H1 (cell line): ENCODE measurements around the gene ZNF521. TPM values are rescaled to one million over a fixed set of nuclear protein-coding genes. Genes with fewer than 3 reads are reported as not detected.

Source experiments
- CTCF ChIA-PET: fragments of 300-600 bp; sonication (Branson Sonifier 250); formaldehyde crosslinking; loops from one replicate; lab custom pipeline; 2021; ENCODE audit not compliant: partially characterized antibody; lab: Charles Lee
- POLR2A ChIA-PET: fragments of 300-600 bp; sonication (Branson Sonifier 250); formaldehyde crosslinking; loops from one replicate; lab custom pipeline; 2021; ENCODE audit warnings: inconsistent platforms; ENCODE audit not compliant: partially characterized antibody; lab: Charles Lee
- DNase-seq, 2 experiments: peaks; one replicate each; pipeline versions ENCODE4 v3.0.0 to v3.0.0-alpha.2; 2010 to 2022; ENCODE audit warnings: low spot score in 2 of 2, low read depth in 1 of 2, mixed read lengths in 1 of 2
- FAIRE-seq: peaks from 2 replicates; lab custom pipeline; 2011; peaks lifted over from hg19 to GRCh38; lab: Jason Lieb, UNC
- H2AFZ ChIP-seq: 2 replicates; pipeline ENCODE4 v1.8.1; 2012; ENCODE audit warnings: low read length, inconsistent platforms
- H2AK5ac ChIP-seq: 2 replicates; pipeline ENCODE4 v1.6.1; 2013; ENCODE audit warnings: low read depth, low read length
- H2BK120ac ChIP-seq: replicated peaks from 2 replicates; pipeline ENCODE3; 2013; ENCODE audit warnings: low read depth, low read length, inconsistent platforms
- H2BK12ac ChIP-seq: 2 replicates; pipeline ENCODE4 v1.6.1; 2013; ENCODE audit warnings: low read depth, low read length
- H2BK15ac ChIP-seq: 2 replicates; pipeline ENCODE4 v1.6.1; 2013; ENCODE audit warnings: low read length
- H2BK20ac ChIP-seq: 2 replicates; pipeline ENCODE4 v1.6.1; 2013; ENCODE audit warnings: low read length
- H2BK5ac ChIP-seq: 2 replicates; pipeline ENCODE4 v1.6.1; 2013; ENCODE audit warnings: low read depth, low read length
- H3K14ac ChIP-seq: 2 replicates; pipeline ENCODE4 v1.6.1; 2013; ENCODE audit warnings: inconsistent platforms; ENCODE audit not compliant: insufficient read length
- H3K18ac ChIP-seq: 2 replicates; pipeline ENCODE4 v1.6.1; 2013; ENCODE audit warnings: low read length; ENCODE audit errors: extremely low read depth
- H3K23ac ChIP-seq: 2 replicates; pipeline ENCODE4 v1.6.1; 2013; ENCODE audit warnings: inconsistent platforms; ENCODE audit not compliant: insufficient read length
- H3K23me2 ChIP-seq: 2 replicates; pipeline ENCODE4 v1.6.1; 2013; ENCODE audit warnings: low read depth, low read length
- H3K27ac ChIP-seq: 2 replicates; pipeline ENCODE4 v1.6.1; 2011; ENCODE audit warnings: low read depth, low read length, inconsistent platforms
- H3K27me3 ChIP-seq, 4 experiments: replicated peaks in 1 of 4; 1 replicate in 1 of 4; 2 replicates in 3 of 4; pipeline versions ENCODE4 v1.6.1 to v1.8.1; 2011 to 2013; ENCODE audit warnings: low read length in 3 of 4, mild to moderate bottlenecking in 3 of 4, inconsistent platforms in 2 of 4, mixed read lengths in 2 of 4, moderate library complexity in 1 of 4; ENCODE audit not compliant: control insufficient read depth in 3 of 4, insufficient read depth in 3 of 4; ENCODE audit errors: extremely low read depth in 1 of 4
- H3K36me3 ChIP-seq, 4 experiments: 2 replicates each; pipeline versions ENCODE4 v1.6.1 to v1.8.1; 2011 to 2013; ENCODE audit warnings: mild to moderate bottlenecking in 4 of 4, low read length in 3 of 4, moderate library complexity in 2 of 4, control low read depth in 1 of 4, inconsistent platforms in 1 of 4; ENCODE audit not compliant: insufficient read depth in 4 of 4, control insufficient read depth in 2 of 4
- H3K4ac ChIP-seq: replicated peaks from 2 replicates; pipeline ENCODE3; 2013; ENCODE audit warnings: low read length, low read depth, mixed read lengths, inconsistent platforms; ENCODE audit not compliant: insufficient read length
- H3K4me1 ChIP-seq, 4 experiments: replicated peaks in 1 of 4; 1 replicate in 1 of 4; 2 replicates in 3 of 4; pipeline versions ENCODE4 v1.6.1 to v1.8.1; 2011 to 2013; ENCODE audit warnings: low read length in 3 of 4, inconsistent platforms in 2 of 4, mixed read lengths in 1 of 4; ENCODE audit not compliant: insufficient read depth in 4 of 4, control insufficient read depth in 3 of 4
- H3K4me2 ChIP-seq, 2 experiments: 2 replicates each; pipeline versions ENCODE4 v1.6.1 to v1.8.1; 2011 to 2013; ENCODE audit warnings: low read depth in 2 of 2, low read length in 2 of 2, control low read depth in 1 of 2, inconsistent platforms in 1 of 2, mild to moderate bottlenecking in 1 of 2; ENCODE audit not compliant: insufficient read depth in 1 of 2
- H3K4me3 ChIP-seq, 4 experiments: fragments of 200-600, 300-600 bp in 1 of 4; sonication (generic), shearing (Covaris generic), sonication (Bioruptor Twin) in 1 of 4; 2 replicates each; pipeline versions ENCODE4 v1.5.1 to v1.8.1; 2011 to 2016; ENCODE audit warnings: low read length in 4 of 4, low read depth in 3 of 4, control low read depth in 2 of 4, inconsistent platforms in 2 of 4, mild to moderate bottlenecking in 2 of 4, mixed read lengths in 1 of 4, moderate library complexity in 1 of 4; ENCODE audit not compliant: insufficient read depth in 2 of 4; ENCODE audit errors: extremely low read depth in 1 of 4
- H3K56ac ChIP-seq: replicated peaks from 2 replicates; pipeline ENCODE3; 2013; ENCODE audit warnings: low read depth, mild to moderate bottlenecking, mixed read lengths, low read length, inconsistent platforms; ENCODE audit not compliant: insufficient read length
- H3K79me1 ChIP-seq: 2 replicates; pipeline ENCODE4 v1.6.1; 2013; ENCODE audit warnings: low read depth, low read length, control low read depth
- H3K79me2 ChIP-seq, 2 experiments: 2 replicates each; pipeline versions ENCODE4 v1.6.1 to v1.8.1; 2012 to 2013; ENCODE audit warnings: low read length in 2 of 2, mild to moderate bottlenecking in 2 of 2, inconsistent platforms in 1 of 2; ENCODE audit not compliant: insufficient read depth in 2 of 2, control insufficient read depth in 1 of 2
- H3K9ac ChIP-seq, 4 experiments: replicated peaks in 1 of 4; 1 replicate in 1 of 4; 2 replicates in 3 of 4; pipeline versions ENCODE4 v1.6.1 to v1.8.1; 2011 to 2013; ENCODE audit warnings: low read depth in 3 of 4, low read length in 3 of 4, control low read depth in 2 of 4, mild to moderate bottlenecking in 2 of 4, moderate library complexity in 2 of 4, inconsistent platforms in 1 of 4; ENCODE audit errors: extremely low read depth in 1 of 4
- H3K9me3 ChIP-seq, 2 experiments: 2 replicates each; pipeline versions ENCODE4 v1.6.1 to v1.8.1; 2012 to 2013; ENCODE audit warnings: mild to moderate bottlenecking in 2 of 2, moderate library complexity in 2 of 2, control low read depth in 1 of 2, inconsistent platforms in 1 of 2, low read depth in 1 of 2, low read length in 1 of 2, mixed read lengths in 1 of 2; ENCODE audit not compliant: insufficient read depth in 2 of 2
- H4K20me1 ChIP-seq, 2 experiments: replicated peaks in 1 of 2; 2 replicates each; pipeline versions ENCODE3 to v1.8.1; 2011 to 2013; ENCODE audit warnings: inconsistent platforms in 2 of 2, low read length in 2 of 2, mild to moderate bottlenecking in 1 of 2; ENCODE audit not compliant: insufficient read depth in 2 of 2, control insufficient read depth in 1 of 2
- H4K5ac ChIP-seq: 2 replicates; pipeline ENCODE4 v1.6.1; 2013; ENCODE audit warnings: low read length, low read depth, mixed read lengths, inconsistent platforms; ENCODE audit not compliant: insufficient read length
- H4K8ac ChIP-seq: 2 replicates; pipeline ENCODE4 v1.8.0; 2013; ENCODE audit warnings: mild to moderate bottlenecking, moderate library complexity, low read length, inconsistent platforms; ENCODE audit not compliant: insufficient read depth; ENCODE audit errors: extremely low read depth
- H4K91ac ChIP-seq: replicated peaks from 2 replicates; pipeline ENCODE3; 2013; ENCODE audit warnings: low read length, mixed read lengths, inconsistent platforms; ENCODE audit not compliant: insufficient read length
- BACH1 ChIP-seq: IDR thresholded peaks from 2 replicates; pipeline ENCODE4 v1.6.1; 2012; ENCODE audit warnings: low read length, improper control_type of control experiment
- SAP30 ChIP-seq: fragments of 300-600 bp; sonication (generic); IDR thresholded peaks from 2 replicates; pipeline ENCODE4 v1.7.1; 2012; ENCODE audit warnings: low read length, moderate library complexity, mild to moderate bottlenecking, inconsistent platforms; ENCODE audit not compliant: insufficient read depth, insufficient replicate concordance
- WGBS, 2 experiments: shearing (Covaris generic) in 1 of 2; methylation state at CpG; one replicate each; pipeline versions ENCODE4 v1.1.6 to v1.1.7; 2013 to 2015; ENCODE audit warnings: low lambda C conversion rate in 2 of 2, mixed read lengths in 2 of 2, inconsistent platforms in 1 of 2, low coverage in 1 of 2, missing lambda C conversion rate in 1 of 2; ENCODE audit not compliant: insufficient replicate concordance in 2 of 2, insufficient coverage in 1 of 2, insufficient read length in 1 of 2; ENCODE audit errors: extremely low coverage in 1 of 2, missing lambda C conversion rate in 1 of 2; 5-methylcytosine and 5-hydroxymethylcytosine counted together
- polyA plus RNA-seq, 7 experiments: library from polyadenylated mRNA; depleted of rRNA in 3 of 7; stranded (reverse) in 5 of 7; unstranded in 2 of 7; fragments of >200 nt in 5 of 7; fragments of 200-250 nt in 2 of 7; gene quantifications; 1 replicate in 5 of 7; 2 replicates in 1 of 7; 4 replicates in 1 of 7; pipeline versions ENCODE4 v1.2.1 to v1.2.3, GENCODE V29; 2011 to 2013; ENCODE audit warnings: missing spikeins in 2 of 7, mixed read lengths in 2 of 7
- total RNA-seq: library from RNA; stranded (reverse); fragmentation: NEBNext Ultra II Directional; extraction: Animal tissue kit (Norgen Biotek cat#: 25700); gene quantifications from 2 replicates; pipeline ENCODE4 v1.2.1, GENCODE V29; 2021
- TF ChIP-seq, protein P1 (sequence below): IDR thresholded peaks from 2 replicates; pipeline ENCODE4 v1.6.1; 2012; ENCODE audit warnings: low read length, inconsistent platforms
- TF ChIP-seq, protein P2 (sequence below): IDR thresholded peaks from 2 replicates; pipeline ENCODE4 v1.6.1; 2012; ENCODE audit warnings: inconsistent platforms

The ZNF521 gene
- total and polyA plus RNA-seq, 2 of the 8 experiments (the other 6 are each of a cell fraction or from before 2014, with no cell fraction given) = 9.5 to 15.8 TPM

DNA sequence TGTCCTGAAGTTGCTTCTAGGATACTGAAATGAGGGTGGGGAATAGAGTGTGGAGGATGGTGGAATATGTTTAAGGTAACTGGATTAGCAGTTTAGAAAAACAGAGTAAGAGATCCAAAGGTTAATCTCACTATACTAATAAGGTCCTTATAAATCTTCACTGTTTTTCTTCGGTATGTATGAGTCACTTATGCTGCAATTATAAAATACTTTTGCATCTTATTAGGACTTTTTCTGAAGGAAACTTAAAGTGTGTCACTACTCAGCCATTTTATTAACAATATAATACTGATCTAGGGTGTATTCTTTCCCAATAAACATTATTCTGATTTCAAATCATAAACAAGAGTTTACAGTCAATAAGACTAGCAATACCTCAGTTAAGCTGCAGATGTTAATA, 182.3 kb downstream of the ZNF521 start:
- FAIRE-seq = no peak

More for the DNA sequence above, 182.3 kb downstream of the ZNF521 start:
- no peak overlapping the region for H2AK5ac ChIP-seq
- H3K4me2 ChIP-seq = no peak overlapping the region
- H3K4me3 ChIP-seq = no peak overlapping the region
- no peak overlapping the region for H2BK120ac ChIP-seq
- no peaks in the 10 kb centered on the region for H3K36me3 ChIP-seq
- H3K79me1 ChIP-seq = no peaks in the 10 kb centered on the region
- H3K9ac ChIP-seq = no peak overlapping the region
- TF ChIP-seq, protein P1, sequence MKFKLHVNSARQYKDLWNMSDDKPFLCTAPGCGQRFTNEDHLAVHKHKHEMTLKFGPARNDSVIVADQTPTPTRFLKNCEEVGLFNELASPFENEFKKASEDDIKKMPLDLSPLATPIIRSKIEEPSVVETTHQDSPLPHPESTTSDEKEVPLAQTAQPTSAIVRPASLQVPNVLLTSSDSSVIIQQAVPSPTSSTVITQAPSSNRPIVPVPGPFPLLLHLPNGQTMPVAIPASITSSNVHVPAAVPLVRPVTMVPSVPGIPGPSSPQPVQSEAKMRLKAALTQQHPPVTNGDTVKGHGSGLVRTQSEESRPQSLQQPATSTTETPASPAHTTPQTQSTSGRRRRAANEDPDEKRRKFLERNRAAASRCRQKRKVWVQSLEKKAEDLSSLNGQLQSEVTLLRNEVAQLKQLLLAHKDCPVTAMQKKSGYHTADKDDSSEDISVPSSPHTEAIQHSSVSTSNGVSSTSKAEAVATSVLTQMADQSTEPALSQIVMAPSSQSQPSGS = no peak
- TF ChIP-seq BACH1 (no peak), SAP30 (no peak)
- TF ChIP-seq, protein P2, sequence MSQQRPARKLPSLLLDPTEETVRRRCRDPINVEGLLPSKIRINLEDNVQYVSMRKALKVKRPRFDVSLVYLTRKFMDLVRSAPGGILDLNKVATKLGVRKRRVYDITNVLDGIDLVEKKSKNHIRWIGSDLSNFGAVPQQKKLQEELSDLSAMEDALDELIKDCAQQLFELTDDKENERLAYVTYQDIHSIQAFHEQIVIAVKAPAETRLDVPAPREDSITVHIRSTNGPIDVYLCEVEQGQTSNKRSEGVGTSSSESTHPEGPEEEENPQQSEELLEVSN = no peak
- no peaks in the 10 kb centered on the region for H3K23me2 ChIP-seq
- no peak overlapping the region for H2BK15ac ChIP-seq
- no peaks in the 10 kb centered on the region for H3K27me3 ChIP-seq
- DNase-seq = no peak
- no peak overlapping the region for H2BK20ac ChIP-seq
- no peak overlapping the region for H3K23ac ChIP-seq
- no peak overlapping the region for H4K5ac ChIP-seq
- WGBS, 2 experiments = 90% methylated on average over 1 of the region's 1 CpG; no CpG with 5 or more reads in 1 of the 2 experiments
- H4K91ac ChIP-seq = no peak overlapping the region
- no peak overlapping the region for H4K8ac ChIP-seq
- no peak overlapping the region for H3K14ac ChIP-seq
- no peaks in the 10 kb centered on the region for H3K9me3 ChIP-seq
- H2BK5ac ChIP-seq = no peak overlapping the region
- no peak overlapping the region for H3K18ac ChIP-seq
- H3K27ac ChIP-seq = no peak overlapping the region
- peaks cover 0 to 9% (median 4%) of the 10 kb centered on the region in 4 experiments; a peak in 3 of 7 replicates for H3K4me1 ChIP-seq
- no peaks in the 10 kb centered on the region for H3K79me2 ChIP-seq
- no peak overlapping the region for H2BK12ac ChIP-seq
- no peak overlapping the region for H3K56ac ChIP-seq
- H3K4ac ChIP-seq = no peak overlapping the region
- no peaks in the 10 kb centered on the region for H4K20me1 ChIP-seq
- no peak overlapping the region for H2AFZ ChIP-seq
- ChIA-PET CTCF (no interaction called here), POLR2A (no interaction called here)
